T-helper 2 cell treated with Interferon-gamma antibody and Interleukin-4, amounts not matched to agents 5 μg/mL and 100 μg/mL, for 36 hours (primary cell): Measurements from ENCODE around the gene DISP2.

ENCODE experiments used
- DNase-seq: peaks from one replicate; pipeline ENCODE4 v3.0.0; 2021; ENCODE audit warnings: low spot score
- H3K27ac Mint-ChIP-seq: one replicate; pipeline ENCODE4 v1.8.0; 2021; ENCODE audit warnings: mild to moderate bottlenecking, mixed read lengths
- H3K27me3 Mint-ChIP-seq: one replicate; pipeline ENCODE4 v1.8.0; 2021; ENCODE audit warnings: low read depth, mixed read lengths
- H3K36me3 Mint-ChIP-seq: one replicate; pipeline ENCODE4 v1.8.0; 2021; ENCODE audit warnings: low read depth, mixed read lengths
- H3K4me1 Mint-ChIP-seq: one replicate; pipeline ENCODE4 v1.8.0; 2021; ENCODE audit warnings: low read depth, mixed read lengths
- H3K4me3 Mint-ChIP-seq: one replicate; pipeline ENCODE4 v1.8.0; 2022; ENCODE audit warnings: mild to moderate bottlenecking, moderate library complexity, mixed read lengths
- H3K9me3 Mint-ChIP-seq: one replicate; pipeline ENCODE4 v1.8.0; 2021; ENCODE audit warnings: mixed read lengths

Gene DISP2

GRCh38 chr15:40388941-40389823 is 31.2 kb downstream of the DISP2 start:
- no peak overlapping the region for H3K27ac Mint-ChIP-seq
- no peak overlapping the region for H3K4me3 Mint-ChIP-seq
- no peaks in the 10 kb centered on the region for H3K9me3 Mint-ChIP-seq
- H3K4me1 Mint-ChIP-seq, result peaks cover 13% of the 10 kb centered on the region
- peaks cover 77% of the 10 kb centered on the region for H3K36me3 Mint-ChIP-seq
- DNase-seq, result no peak
- H3K27me3 Mint-ChIP-seq, result no peaks in the 10 kb centered on the region

GRCh38 chr15:40389824-40390595 is 32.0 kb downstream of the DISP2 start:
- DNase-seq, result no peak
- H3K4me3 Mint-ChIP-seq, result no peak overlapping the region
- H3K36me3 Mint-ChIP-seq, result peaks cover 72% of the 10 kb centered on the region
- H3K9me3 Mint-ChIP-seq, result no peaks in the 10 kb centered on the region
- no peak overlapping the region for H3K27ac Mint-ChIP-seq
- no peaks in the 10 kb centered on the region for H3K27me3 Mint-ChIP-seq
- peaks cover 5% of the 10 kb centered on the region for H3K4me1 Mint-ChIP-seq

- peaks cover 57% of the 10 kb centered on the region for H3K36me3 Mint-ChIP-seq
- no peak overlapping the region for H3K4me3 Mint-ChIP-seq
- H3K4me1 Mint-ChIP-seq, result peaks cover 12% of the 10 kb centered on the region
Observed at GRCh38 chr15:40392986-40393948, 35.2 kb downstream of the DISP2 start.

GRCh38 chr15:40397688-40398412 is 39.8 kb downstream of the DISP2 start:
- peaks cover 23% of the 10 kb centered on the region for H3K4me1 Mint-ChIP-seq

More at GRCh38 chr15:40392986-40393948, 35.2 kb downstream of the DISP2 start:
- DNase-seq, result no peak
- Mint-ChIP-seq H3K9me3 (no peaks in the 10 kb centered on the region), H3K27me3 (no peaks in the 10 kb centered on the region), H3K27ac (no peak overlapping the region)

GRCh38 chr15:40398413-40398873 is 40.4 kb downstream of the DISP2 start:
- peaks cover 23% of the 10 kb centered on the region for H3K4me1 Mint-ChIP-seq
- peak; percentile 47 for DNase-seq
- H3K9me3 Mint-ChIP-seq, result no peaks in the 10 kb centered on the region
- peak overlapping the region; percentile 79 for H3K4me3 Mint-ChIP-seq
- peaks cover 21% of the 10 kb centered on the region for H3K36me3 Mint-ChIP-seq
- peak overlapping the region; percentile 52 for H3K27ac Mint-ChIP-seq
- H3K27me3 Mint-ChIP-seq, result no peaks in the 10 kb centered on the region

More at GRCh38 chr15:40397688-40398412, 39.8 kb downstream of the DISP2 start:
- Mint-ChIP-seq H3K9me3 (no peaks in the 10 kb centered on the region), H3K27ac (peak overlapping the region; percentile 52), H3K36me3 (peaks cover 26% of the 10 kb centered on the region), H3K4me3 (peak overlapping the region; percentile 79), H3K27me3 (no peaks in the 10 kb centered on the region)
- DNase-seq, result no peak

GRCh38 chr15:40399370-40399769 is 41.4 kb downstream of the DISP2 start:
- peaks cover 30% of the 10 kb centered on the region for H3K4me1 Mint-ChIP-seq
- peak overlapping the region; percentile 79 for H3K4me3 Mint-ChIP-seq
- H3K36me3 Mint-ChIP-seq, result peaks cover 16% of the 10 kb centered on the region
- no peak for DNase-seq
- H3K27me3 Mint-ChIP-seq, result no peaks in the 10 kb centered on the region
- no peak overlapping the region for H3K27ac Mint-ChIP-seq
- H3K9me3 Mint-ChIP-seq, result no peaks in the 10 kb centered on the region

- Mint-ChIP-seq H3K4me1 (peaks cover 42% of the 10 kb centered on the region), H3K27ac (peak within 1 kb of the TSS; percentile 86), H3K27me3 (no peaks in the 10 kb centered on the region), H3K4me3 (peak within 1 kb of the TSS; percentile 90), H3K9me3 (no peaks in the 10 kb centered on the region), H3K36me3 (peaks cover 31% of the 10 kb centered on the region)
- DNase-seq, result peak; percentile 92
Observed at GRCh38 chr15:40405501-40406381, 47.7 kb downstream of the DISP2 start, which contains the start of gene IVD. IVD (plus strand) TSS chr15:40405795; CDS start chr15:40405828, 33 bp downstream.

- H3K4me1 Mint-ChIP-seq, result peaks cover 44% of the 10 kb centered on the region
- no peak for DNase-seq
- no peaks in the 10 kb centered on the region for H3K9me3 Mint-ChIP-seq
- H3K4me3 Mint-ChIP-seq, result peak overlapping the region; percentile 38
- peaks cover 46% of the 10 kb centered on the region for H3K36me3 Mint-ChIP-seq
- peak overlapping the region; percentile 1 for H3K27ac Mint-ChIP-seq
- H3K27me3 Mint-ChIP-seq, result no peaks in the 10 kb centered on the region
Observed at GRCh38 chr15:40407330-40407990, 49.4 kb downstream of the DISP2 start.

- Mint-ChIP-seq H3K4me3 (no peak overlapping the region), H3K36me3 (peaks cover 54% of the 10 kb centered on the region), H3K27ac (peak overlapping the region; percentile 67), H3K27me3 (no peaks in the 10 kb centered on the region), H3K9me3 (no peaks in the 10 kb centered on the region), H3K4me1 (peaks cover 36% of the 10 kb centered on the region)
- DNase-seq, result no peak
Observed at GRCh38 chr15:40409366-40409765, 51.3 kb downstream of the DISP2 start.

GRCh38 chr15:40410476-40410875 is 52.5 kb downstream of the DISP2 start:
- peak overlapping the region; percentile 13 for H3K27ac Mint-ChIP-seq
- H3K36me3 Mint-ChIP-seq, result peaks cover 61% of the 10 kb centered on the region
- no peak for DNase-seq

GRCh38 chr15:40412095-40412759 is 54.2 kb downstream of the DISP2 start:
- peaks cover 59% of the 10 kb centered on the region for H3K36me3 Mint-ChIP-seq
- no peak for DNase-seq
- no peak overlapping the region for H3K4me3 Mint-ChIP-seq
- H3K9me3 Mint-ChIP-seq, result no peaks in the 10 kb centered on the region
- H3K27ac Mint-ChIP-seq, result no peak overlapping the region
- H3K27me3 Mint-ChIP-seq, result no peaks in the 10 kb centered on the region
- H3K4me1 Mint-ChIP-seq, result peaks cover 21% of the 10 kb centered on the region

More at GRCh38 chr15:40410476-40410875, 52.5 kb downstream of the DISP2 start:
- Mint-ChIP-seq H3K4me3 (no peak overlapping the region), H3K27me3 (no peaks in the 10 kb centered on the region), H3K4me1 (peaks cover 28% of the 10 kb centered on the region), H3K9me3 (no peaks in the 10 kb centered on the region)
